B cell (primary cell): Measurements from ENCODE around the gene UBE2L5.

Experiments used
- CTCF ChIP-seq: fragments of 200-600 bp; IDR thresholded peaks from one replicate; pipeline ENCODE4 v1.8.0; 2022; ENCODE audit warnings: antibody characterized with exemption, mild to moderate bottlenecking
- EZH2 ChIP-seq: IDR thresholded peaks from 2 replicates; pipeline ENCODE4 v1.6.1; 2012; ENCODE audit warnings: borderline replicate concordance, low read depth, mild to moderate bottlenecking, moderate library complexity, low read length; ENCODE audit not compliant: insufficient read depth, poor library complexity, severe bottlenecking

- no peak for TF ChIP-seq CTCF
- TF ChIP-seq EZH2 = no peak
These were observed 39.3 kb upstream of the UBE2L5 start for GRCh38 chr13:30382836-30383525.
